K562 (cell line): ENCODE results near the gene CACTIN. TPM values are rescaled to one million over a fixed set of nuclear protein-coding genes. Genes with fewer than 3 reads are reported as not detected.
A peak's percentile ranks its signal among the peaks of the same experiment; 100 is the strongest.

ENCODE experiments used
- ETV6 ChIP-seq, 3 experiments: fragments of 150-350 bp in 1 of 3; sonication (generic) in 1 of 3; formaldehyde crosslinking in 1 of 3; IDR thresholded peaks; 2 replicates each; pipeline versions ENCODE4 v1.6.1 to v1.8.0; 2014 to 2022; ENCODE audit warnings: borderline replicate concordance in 2 of 3, low read depth in 2 of 3, antibody characterized with exemption in 1 of 3, low read length in 1 of 3, mild to moderate bottlenecking in 1 of 3, missing genetic modification reagents in 1 of 3
- FOXJ2 ChIP-seq: fragments of 200-800 bp; sonication (Bioruptor generic); IDR thresholded peaks from 2 replicates; pipeline ENCODE4 v1.6.1; 2016; ENCODE audit warnings: missing genetic modification characterization, missing compliant biosample characterization
- HNRNPH1 ChIP-seq: fragments of 200-400 bp; formaldehyde crosslinking; optimal IDR thresholded peaks from 2 replicates; pipeline ENCODE3; 2017; ENCODE audit warnings: low read depth, mild to moderate bottlenecking, low read length, moderate library complexity
- MTA2 ChIP-seq: fragments of 450-650 bp; IDR thresholded peaks from 2 replicates; pipeline ENCODE4 v1.6.1; 2016; ENCODE audit warnings: low read depth
- MTA3 ChIP-seq: fragments of 450-650 bp; formaldehyde crosslinking; IDR thresholded peaks from 2 replicates; pipeline ENCODE4 v1.6.1; 2017; ENCODE audit warnings: mild to moderate bottlenecking, borderline replicate concordance
- MTF1 ChIP-seq: fragments of 250-450 bp; sonication (Bioruptor Pico); IDR thresholded peaks from 2 replicates; pipeline ENCODE4 v1.9.0; 2021; ENCODE audit warnings: moderate library complexity, mild to moderate bottlenecking, inconsistent platforms, borderline replicate concordance
- PHTF2 ChIP-seq: fragments of 250-450 bp; sonication (Bioruptor Pico); IDR thresholded peaks from 2 replicates; pipeline ENCODE4 v1.5.0; 2021; ENCODE audit warnings: mild to moderate bottlenecking
- POLR2AphosphoS5 ChIP-seq: IDR thresholded peaks from 2 replicates; pipeline ENCODE4 v1.6.1; 2011; ENCODE audit warnings: mild to moderate bottlenecking, low read depth, low read length, moderate library complexity; ENCODE audit not compliant: control insufficient read depth, insufficient read depth
- SREBF2 ChIP-seq: sonication (generic); formaldehyde crosslinking; IDR thresholded peaks from 2 replicates; pipeline ENCODE4 v1.4.0; 2020; ENCODE audit warnings: mild to moderate bottlenecking, missing genetic modification reagents
- TBL1XR1 ChIP-seq, 2 experiments: IDR thresholded peaks; 2 replicates each; pipeline ENCODE4 v1.6.1; 2012; ENCODE audit warnings: improper control_type of control experiment in 2 of 2, low read length in 2 of 2, mild to moderate bottlenecking in 1 of 2
- ZNF124 ChIP-seq: sonication (generic); formaldehyde crosslinking; IDR thresholded peaks from 2 replicates; pipeline ENCODE4 v1.8.1; 2022; ENCODE audit warnings: missing genetic modification reagents
- ZNF696 ChIP-seq: fragments of 250-450 bp; sonication (Bioruptor Pico); conservative IDR thresholded peaks from 2 replicates; pipeline ENCODE4 v1.4.0; 2020; ENCODE audit warnings: mild to moderate bottlenecking, moderate library complexity
- polyA plus RNA-seq, 8 experiments: library from polyadenylated mRNA; depleted of rRNA in 4 of 8; stranded (reverse) in 5 of 8; unstranded in 3 of 8; fragments of >200 nt; fragmentation: Nextera tagmentation in 2 of 8; fragmentation: Illumina TruSeq in 1 of 8; extraction: Ambion mirVana in 2 of 8; extraction: Trizol in 1 of 8; gene quantifications; 2 replicates each; pipeline versions ENCODE4 v1.2.1 to v1.2.3, GENCODE V29; 2011 to 2014; ENCODE audit warnings: inconsistent platforms in 1 of 8, missing spikeins in 1 of 8
- total RNA-seq, 7 experiments: library from RNA; depleted of rRNA in 6 of 7; stranded (reverse); fragments of >200 nt in 6 of 7; fragmentation: Illumina TruSeq in 2 of 7; extraction: Trizol in 2 of 7; gene quantifications; 2 replicates each; pipeline versions ENCODE4 v1.2.1 to v1.2.3, GENCODE V29; 2011 to 2021; ENCODE audit warnings: low replicate concordance in 1 of 7
- TF ChIP-seq, protein P1 (sequence below): fragments of 450-650 bp; IDR thresholded peaks from 2 replicates; pipeline ENCODE4 v1.6.1; 2017; ENCODE audit warnings: antibody characterized with exemption
- TF ChIP-seq, protein P2 (sequence below): fragments of 250-450 bp; sonication (Bioruptor Pico); IDR thresholded peaks from 2 replicates; pipeline ENCODE4 v1.8.0; 2022; ENCODE audit warnings: inconsistent platforms
- TF ChIP-seq, protein P3 (sequence below): fragments of 450-650 bp; formaldehyde crosslinking; IDR thresholded peaks from 2 replicates; pipeline ENCODE4 v1.4.0; 2022; ENCODE audit warnings: mild to moderate bottlenecking, moderate library complexity
- TF ChIP-seq, protein P4 (sequence below), 3 experiments: fragments of 200-800 bp in 1 of 3; fragments of 250-450 bp in 1 of 3; fragments of 450-650 bp in 1 of 3; sonication (Bioruptor Pico) in 1 of 3; sonication (Bioruptor generic) in 1 of 3; formaldehyde crosslinking in 1 of 3; IDR thresholded peaks; 2 replicates each; pipeline versions ENCODE4 v1.6.1 to v1.8.0; 2016 to 2022; ENCODE audit warnings: mild to moderate bottlenecking in 2 of 3, missing genetic modification characterization in 2 of 3, missing compliant biosample characterization in 1 of 3, moderate library complexity in 1 of 3

The CACTIN gene
- total and polyA plus RNA-seq, 9 of the 15 experiments (the other 6 are each of a cell fraction or from before 2014, with no cell fraction given) = 0.15 to 49.2 (median 15.0) TPM

DNA sequence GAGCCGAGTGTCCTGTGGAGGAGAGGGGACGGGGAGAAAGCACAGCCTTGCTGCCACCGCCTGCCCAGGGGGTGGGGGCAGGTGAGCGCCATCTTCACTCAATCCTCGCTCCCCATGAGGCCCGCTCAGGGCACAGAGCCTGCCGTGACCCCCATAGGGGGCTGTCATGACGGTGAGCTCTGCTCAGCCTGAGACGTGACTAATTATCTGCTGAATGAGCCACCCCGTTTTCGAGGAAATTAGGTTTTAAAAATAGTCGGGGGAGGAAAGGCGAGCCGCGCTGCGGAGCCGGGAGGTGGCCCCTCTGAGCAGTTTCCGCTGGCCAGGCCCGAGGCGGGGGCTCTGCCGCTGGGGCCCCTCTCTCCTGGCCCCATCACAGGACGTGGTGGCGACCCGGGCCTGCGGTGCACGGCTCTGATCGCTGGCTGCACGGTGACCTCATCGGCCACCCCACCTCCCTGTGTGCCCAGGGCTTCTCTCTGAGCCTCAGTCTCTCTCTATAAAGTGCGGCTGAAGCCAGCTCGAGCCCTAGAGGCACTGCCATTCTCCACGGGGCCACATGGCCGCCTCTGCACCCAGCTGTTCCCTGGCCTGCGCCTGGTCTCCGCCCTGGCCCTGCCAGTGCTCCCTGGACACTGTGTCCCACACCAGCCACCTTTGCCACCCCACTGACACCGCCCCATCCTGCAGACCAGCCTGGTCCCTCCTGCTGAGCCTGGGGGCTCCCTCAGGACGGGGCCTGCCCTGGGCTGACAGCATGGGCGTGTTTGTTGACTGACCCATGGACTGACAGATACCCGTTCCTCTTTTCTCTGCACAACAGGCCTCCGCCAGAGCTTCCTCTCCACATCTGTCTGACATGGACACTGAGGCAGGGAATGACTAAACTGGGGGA is 45.3 kb upstream of the CACTIN start (continued):
- TF ChIP-seq, protein P1, sequence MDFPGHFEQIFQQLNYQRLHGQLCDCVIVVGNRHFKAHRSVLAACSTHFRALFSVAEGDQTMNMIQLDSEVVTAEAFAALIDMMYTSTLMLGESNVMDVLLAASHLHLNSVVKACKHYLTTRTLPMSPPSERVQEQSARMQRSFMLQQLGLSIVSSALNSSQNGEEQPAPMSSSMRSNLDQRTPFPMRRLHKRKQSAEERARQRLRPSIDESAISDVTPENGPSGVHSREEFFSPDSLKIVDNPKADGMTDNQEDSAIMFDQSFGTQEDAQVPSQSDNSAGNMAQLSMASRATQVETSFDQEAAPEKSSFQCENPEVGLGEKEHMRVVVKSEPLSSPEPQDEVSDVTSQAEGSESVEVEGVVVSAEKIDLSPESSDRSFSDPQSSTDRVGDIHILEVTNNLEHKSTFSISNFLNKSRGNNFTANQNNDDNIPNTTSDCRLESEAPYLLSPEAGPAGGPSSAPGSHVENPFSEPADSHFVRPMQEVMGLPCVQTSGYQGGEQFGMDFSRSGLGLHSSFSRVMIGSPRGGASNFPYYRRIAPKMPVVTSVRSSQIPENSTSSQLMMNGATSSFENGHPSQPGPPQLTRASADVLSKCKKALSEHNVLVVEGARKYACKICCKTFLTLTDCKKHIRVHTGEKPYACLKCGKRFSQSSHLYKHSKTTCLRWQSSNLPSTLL = no peak
- TF ChIP-seq PHTF2 (CRISPR knock-in tag) (no peak), SREBF2 (CRISPR knock-in tag) (no peak), HNRNPH1 (no peak), FOXJ2 (tag) (no peak), MTA2 (no peak), MTF1 (CRISPR knock-in tag) (no peak), TBL1XR1 (IDR thresholded peaks at IDR 0.05; ENCODE audit: low read length in 2 of 2) (no peak), ZNF124 (CRISPR knock-in tag) (no peak), ETV6 (IDR thresholded peaks at IDR 0.05; ENCODE audit: borderline replicate concordance in 1 of 2, low read depth in 2 of 2, low read length in 1 of 2) (no peak), ETV6 (CRISPR knock-in tag; IDR thresholded peaks at IDR 0.05; ENCODE audit: borderline replicate concordance) (no peak), MTA3 (0 out of 2 replicates have a peak, but pooled peaks have one; percentile 5), ZNF696 (no peak), POLR2AphosphoS5 (no peak)
- TF ChIP-seq, protein P2, sequence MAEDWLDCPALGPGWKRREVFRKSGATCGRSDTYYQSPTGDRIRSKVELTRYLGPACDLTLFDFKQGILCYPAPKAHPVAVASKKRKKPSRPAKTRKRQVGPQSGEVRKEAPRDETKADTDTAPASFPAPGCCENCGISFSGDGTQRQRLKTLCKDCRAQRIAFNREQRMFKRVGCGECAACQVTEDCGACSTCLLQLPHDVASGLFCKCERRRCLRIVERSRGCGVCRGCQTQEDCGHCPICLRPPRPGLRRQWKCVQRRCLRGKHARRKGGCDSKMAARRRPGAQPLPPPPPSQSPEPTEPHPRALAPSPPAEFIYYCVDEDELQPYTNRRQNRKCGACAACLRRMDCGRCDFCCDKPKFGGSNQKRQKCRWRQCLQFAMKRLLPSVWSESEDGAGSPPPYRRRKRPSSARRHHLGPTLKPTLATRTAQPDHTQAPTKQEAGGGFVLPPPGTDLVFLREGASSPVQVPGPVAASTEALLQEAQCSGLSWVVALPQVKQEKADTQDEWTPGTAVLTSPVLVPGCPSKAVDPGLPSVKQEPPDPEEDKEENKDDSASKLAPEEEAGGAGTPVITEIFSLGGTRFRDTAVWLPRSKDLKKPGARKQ (CRISPR knock-in tag) = no peak
- TF ChIP-seq, protein P3, sequence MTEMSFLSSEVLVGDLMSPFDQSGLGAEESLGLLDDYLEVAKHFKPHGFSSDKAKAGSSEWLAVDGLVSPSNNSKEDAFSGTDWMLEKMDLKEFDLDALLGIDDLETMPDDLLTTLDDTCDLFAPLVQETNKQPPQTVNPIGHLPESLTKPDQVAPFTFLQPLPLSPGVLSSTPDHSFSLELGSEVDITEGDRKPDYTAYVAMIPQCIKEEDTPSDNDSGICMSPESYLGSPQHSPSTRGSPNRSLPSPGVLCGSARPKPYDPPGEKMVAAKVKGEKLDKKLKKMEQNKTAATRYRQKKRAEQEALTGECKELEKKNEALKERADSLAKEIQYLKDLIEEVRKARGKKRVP (CRISPR knock-in tag) = no peak
- TF ChIP-seq, protein P4, sequence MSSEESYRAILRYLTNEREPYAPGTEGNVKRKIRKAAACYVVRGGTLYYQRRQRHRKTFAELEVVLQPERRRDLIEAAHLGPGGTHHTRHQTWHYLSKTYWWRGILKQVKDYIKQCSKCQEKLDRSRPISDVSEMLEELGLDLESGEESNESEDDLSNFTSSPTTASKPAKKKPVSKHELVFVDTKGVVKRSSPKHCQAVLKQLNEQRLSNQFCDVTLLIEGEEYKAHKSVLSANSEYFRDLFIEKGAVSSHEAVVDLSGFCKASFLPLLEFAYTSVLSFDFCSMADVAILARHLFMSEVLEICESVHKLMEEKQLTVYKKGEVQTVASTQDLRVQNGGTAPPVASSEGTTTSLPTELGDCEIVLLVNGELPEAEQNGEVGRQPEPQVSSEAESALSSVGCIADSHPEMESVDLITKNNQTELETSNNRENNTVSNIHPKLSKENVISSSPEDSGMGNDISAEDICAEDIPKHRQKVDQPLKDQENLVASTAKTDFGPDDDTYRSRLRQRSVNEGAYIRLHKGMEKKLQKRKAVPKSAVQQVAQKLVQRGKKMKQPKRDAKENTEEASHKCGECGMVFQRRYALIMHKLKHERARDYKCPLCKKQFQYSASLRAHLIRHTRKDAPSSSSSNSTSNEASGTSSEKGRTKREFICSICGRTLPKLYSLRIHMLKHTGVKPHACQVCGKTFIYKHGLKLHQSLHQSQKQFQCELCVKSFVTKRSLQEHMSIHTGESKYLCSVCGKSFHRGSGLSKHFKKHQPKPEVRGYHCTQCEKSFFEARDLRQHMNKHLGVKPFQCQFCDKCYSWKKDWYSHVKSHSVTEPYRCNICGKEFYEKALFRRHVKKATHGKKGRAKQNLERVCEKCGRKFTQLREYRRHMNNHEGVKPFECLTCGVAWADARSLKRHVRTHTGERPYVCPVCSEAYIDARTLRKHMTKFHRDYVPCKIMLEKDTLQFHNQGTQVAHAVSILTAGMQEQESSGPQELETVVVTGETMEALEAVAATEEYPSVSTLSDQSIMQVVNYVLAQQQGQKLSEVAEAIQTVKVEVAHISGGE (CRISPR knock-in tag; IDR thresholded peaks at IDR 0.05) = no peak
